ENCODE data around the gene ZNF23.

- TF ChIP-seq, protein P1, sequence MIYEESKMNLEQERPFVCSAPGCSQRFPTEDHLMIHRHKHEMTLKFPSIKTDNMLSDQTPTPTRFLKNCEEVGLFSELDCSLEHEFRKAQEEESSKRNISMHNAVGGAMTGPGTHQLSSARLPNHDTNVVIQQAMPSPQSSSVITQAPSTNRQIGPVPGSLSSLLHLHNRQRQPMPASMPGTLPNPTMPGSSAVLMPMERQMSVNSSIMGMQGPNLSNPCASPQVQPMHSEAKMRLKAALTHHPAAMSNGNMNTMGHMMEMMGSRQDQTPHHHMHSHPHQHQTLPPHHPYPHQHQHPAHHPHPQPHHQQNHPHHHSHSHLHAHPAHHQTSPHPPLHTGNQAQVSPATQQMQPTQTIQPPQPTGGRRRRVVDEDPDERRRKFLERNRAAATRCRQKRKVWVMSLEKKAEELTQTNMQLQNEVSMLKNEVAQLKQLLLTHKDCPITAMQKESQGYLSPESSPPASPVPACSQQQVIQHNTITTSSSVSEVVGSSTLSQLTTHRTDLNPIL (CRISPR knock-in tag; IDR thresholded peaks at IDR 0.05; ENCODE audit: low read depth), result no peak
- no peak for TF ChIP-seq ARNTL (CRISPR knock-in tag; IDR thresholded peaks at IDR 0.05; ENCODE audit: borderline replicate concordance, low read depth)
These were observed at the start of gene ZNF23 for GRCh38 chr16:71461686-71462648.

All from SK-N-SH treated with all-trans-retinoic acid at 6 μM for 48 hours (cell line).